Activated CD8-positive, alpha-beta memory T cell treated with anti-CD3 and anti-CD28 coated beads, Interleukin-2, amount 50 U/mL, for 1 hour (primary cell): Measurements from ENCODE around the gene ELFN1.

Experiments used
- DNase-seq: peaks from one replicate; pipeline ENCODE4 v3.0.0-alpha.2; 2020; ENCODE audit errors: extremely low read depth

Gene ELFN1

DNA sequence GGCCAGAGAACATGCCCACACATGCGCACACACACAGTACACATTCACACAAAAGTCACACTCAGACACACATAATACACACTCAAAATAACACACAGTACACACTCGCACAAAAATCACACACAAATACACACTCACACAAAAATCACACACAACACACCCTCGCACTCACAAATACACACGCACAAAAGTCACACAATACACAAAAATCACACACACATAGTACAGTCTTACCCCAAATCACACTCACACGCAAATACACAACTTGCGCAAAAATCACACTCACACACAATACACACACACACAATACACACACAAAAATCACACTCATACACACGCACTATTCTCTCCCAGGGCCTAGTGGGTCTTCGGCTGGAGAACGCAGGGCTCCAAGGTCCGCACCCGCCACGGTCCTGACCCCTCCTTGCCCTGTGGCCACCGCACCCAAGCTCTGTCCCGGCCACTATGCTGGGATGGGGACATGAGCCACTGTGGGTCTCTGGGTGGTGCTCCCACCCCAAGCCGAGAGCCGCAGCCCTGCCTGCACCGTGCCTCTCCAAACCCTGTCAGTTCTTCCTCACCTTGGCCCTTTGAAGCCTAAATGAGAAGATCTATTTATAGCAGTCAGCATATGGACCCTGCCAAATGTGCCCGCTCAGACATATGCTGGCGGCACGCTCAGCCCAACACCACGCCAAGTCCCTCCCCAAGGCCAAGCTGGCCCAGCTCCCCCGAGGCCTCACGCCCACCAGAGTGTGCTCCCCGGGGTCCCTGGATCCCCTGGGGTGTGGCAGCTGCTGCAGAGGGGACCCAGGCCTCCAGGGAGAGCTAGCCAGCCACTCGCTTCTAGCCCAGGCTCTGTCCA lies 55.9 kb downstream of the ELFN1 start:
- no peak for DNase-seq

- DNase-seq: no peak
These were observed 57.0 kb downstream of the ELFN1 start for GRCh38 chr7:1727079-1727478.

GRCh38 chr7:1727812-1728570 lies 57.9 kb downstream of the ELFN1 start:
- DNase-seq: no peak

DNA sequence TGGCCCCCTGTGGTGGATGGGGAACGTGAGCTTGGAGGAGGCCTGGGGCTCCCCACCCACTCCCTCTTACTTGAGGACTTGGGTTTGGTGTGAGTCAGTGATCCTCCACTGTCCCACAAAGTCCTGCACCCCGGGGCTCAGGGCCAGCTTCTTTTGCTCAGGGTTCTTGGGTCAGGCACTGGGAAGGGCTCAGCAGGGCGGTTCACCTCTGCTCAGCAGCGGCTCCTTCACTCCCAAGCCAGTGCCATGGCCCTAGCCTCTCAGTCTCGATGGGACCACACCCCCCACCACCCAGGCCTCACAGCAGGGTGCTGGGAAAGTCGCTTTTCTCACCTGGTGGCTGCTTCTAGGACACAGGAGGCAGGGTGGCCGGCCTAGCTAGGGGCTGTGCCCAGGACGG lies 59.1 kb downstream of the ELFN1 start:
- DNase-seq: no peak

DNA sequence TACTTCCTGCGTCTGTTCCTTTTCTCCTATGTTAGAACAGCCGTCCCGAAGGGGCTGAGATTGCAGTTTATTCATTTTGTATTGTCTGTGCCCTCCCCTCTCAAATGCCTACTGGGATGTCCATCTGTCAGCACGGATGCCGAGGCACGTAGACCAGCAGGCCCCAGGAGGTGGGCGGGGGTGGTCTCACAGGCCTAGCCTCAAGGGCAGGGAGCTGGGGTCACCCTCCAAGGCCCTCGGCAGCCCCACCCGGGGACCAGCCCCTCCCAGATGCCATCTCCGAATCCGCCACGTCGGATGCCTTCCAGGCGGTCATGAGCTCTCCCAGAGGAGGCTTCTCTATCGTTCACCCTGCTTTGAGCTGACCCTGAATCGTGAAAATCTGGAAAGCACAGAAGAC lies 59.7 kb downstream of the ELFN1 start:
- no peak for DNase-seq

DNA sequence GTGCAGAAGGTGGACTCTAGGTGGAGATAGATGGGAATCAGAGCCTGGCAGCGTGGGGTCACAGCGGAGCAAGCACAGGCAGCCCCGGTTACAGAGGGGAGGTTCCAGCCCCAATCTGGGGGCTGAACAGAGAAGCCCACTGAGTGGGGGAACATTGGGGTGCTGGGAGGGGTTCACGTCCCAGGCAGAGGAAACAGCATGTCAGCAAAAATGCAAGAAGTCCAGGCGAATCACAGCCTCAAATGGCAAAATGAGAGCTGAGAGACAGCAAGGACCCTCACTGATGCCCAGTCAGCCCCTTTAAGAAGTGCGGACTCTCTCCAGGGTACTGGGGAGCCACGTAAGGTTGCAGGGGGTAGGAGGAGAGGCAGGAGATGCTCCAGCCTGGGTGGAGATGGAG lies 62.0 kb downstream of the ELFN1 start:
- DNase-seq: no peak

DNA sequence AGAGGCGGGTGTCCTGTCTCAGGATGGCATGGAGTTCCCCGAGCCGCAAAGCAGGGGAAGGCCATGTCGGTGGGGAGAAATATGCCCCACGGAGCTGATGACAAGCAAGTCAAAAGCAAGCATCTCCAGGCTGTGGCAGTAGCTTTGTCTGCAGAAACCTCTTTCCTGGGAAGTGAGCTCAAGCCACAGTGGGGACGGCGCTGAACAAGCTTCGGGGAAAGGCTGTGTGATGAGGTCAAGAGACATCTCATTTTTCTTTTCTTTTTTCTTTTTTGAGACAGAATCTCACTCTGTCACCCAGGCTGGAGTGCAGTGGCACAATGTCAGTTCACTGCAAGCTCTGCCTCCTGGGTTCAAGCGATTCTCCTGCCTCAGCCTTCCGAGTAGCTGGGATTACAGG lies 62.6 kb downstream of the ELFN1 start:
- DNase-seq: no peak

DNA sequence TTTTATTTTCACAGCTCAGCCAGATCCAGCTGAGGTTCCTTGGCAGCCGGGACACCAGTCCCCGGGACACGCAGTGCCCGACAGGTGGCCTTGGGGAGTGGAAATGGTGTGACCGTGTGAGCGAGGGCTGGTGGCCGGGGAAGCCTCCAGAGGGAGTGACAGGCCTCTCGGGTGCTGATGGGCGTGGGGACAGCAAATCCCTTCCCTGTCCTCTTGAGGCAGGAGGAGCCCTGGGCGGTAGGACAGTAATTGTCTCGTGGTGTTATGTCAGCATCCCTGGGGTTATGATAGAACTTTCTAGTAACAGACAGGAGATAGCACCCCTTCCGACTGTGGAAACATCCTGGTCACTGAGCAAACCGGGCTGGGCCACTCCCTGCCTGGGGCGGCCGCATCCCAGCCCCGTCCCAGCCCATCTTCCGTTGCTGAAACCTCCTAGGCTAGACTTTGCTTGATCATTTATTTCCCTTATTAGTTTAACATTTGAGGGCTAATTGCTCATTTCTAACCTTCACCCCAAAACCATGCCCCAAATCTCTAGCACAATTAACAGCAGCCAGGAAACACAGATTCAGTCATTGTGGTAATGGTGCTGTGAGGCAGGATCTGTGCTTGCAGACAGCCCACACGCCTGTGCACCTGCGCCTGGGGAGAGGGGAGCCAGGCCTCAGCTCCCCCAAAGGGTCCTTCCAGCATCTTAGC lies 63.3 kb downstream of the ELFN1 start:
- no peak for DNase-seq

- no peak for DNase-seq
These were observed 64.0 kb downstream of the ELFN1 start for GRCh38 chr7:1733908-1734730.

- DNase-seq: no peak
These were observed 65.2 kb downstream of the ELFN1 start for GRCh38 chr7:1735262-1735661.

DNA sequence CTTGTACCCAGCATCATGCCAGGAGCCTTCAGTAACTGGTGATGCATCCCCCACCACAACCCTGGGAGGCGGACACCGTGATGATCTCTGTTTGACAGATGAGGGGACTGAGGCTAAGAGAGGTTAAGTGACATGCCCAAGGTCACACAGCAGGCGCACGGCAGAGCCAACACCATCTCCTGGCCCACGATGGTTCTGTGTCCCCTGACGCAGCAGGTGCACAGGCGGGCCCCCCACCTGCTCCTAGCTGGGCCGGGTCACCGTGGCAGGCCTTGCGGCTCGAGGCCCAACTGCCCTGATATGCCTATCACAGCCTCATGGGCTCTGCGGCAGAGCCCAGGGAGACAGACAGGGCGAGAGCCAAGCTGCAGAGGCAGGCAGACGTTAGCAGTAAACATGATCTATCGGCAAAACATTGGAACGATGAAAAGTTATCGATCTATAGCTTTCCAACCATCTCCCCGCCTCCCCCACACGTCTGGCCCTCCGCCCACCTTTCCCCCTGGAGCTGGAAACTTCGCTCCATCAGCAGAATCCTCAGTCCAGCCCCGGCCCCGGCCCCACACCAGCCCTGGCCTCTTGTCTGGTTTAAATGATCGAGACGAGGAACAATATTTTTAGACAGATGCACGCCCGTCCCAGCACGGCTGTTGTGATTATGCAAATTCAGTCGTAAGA lies 65.9 kb downstream of the ELFN1 start:
- no peak for DNase-seq

GRCh38 chr7:1736484-1736817 lies 66.4 kb downstream of the ELFN1 start:
- no peak for DNase-seq

GRCh38 chr7:1736830-1737229 lies 66.8 kb downstream of the ELFN1 start:
- no peak for DNase-seq

- no peak for DNase-seq
These were observed 67.4 kb downstream of the ELFN1 start for GRCh38 chr7:1737523-1737922.

DNA sequence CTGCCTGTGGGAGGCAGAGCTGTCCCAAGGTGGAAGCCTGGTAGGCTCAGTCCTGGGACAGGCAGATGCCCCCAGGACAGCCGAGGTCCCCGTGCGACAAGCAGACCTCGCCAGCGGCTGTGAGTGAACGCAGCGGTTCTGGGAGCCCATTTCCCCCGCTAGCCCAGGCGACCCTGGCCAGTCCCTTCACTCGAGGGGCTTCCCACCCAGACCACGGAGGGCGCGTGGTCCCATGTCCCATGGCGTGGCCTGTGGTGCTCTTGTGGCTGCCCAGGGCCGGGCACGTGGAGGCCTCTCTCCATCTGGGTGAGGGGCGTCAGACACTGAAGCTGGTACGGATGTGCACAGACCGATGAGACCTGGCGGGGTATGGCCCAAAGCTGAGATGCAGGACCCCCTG lies 67.9 kb downstream of the ELFN1 start:
- no peak for DNase-seq

GRCh38 chr7:1738511-1738910 lies 68.4 kb downstream of the ELFN1 start:
- DNase-seq: no peak

DNA sequence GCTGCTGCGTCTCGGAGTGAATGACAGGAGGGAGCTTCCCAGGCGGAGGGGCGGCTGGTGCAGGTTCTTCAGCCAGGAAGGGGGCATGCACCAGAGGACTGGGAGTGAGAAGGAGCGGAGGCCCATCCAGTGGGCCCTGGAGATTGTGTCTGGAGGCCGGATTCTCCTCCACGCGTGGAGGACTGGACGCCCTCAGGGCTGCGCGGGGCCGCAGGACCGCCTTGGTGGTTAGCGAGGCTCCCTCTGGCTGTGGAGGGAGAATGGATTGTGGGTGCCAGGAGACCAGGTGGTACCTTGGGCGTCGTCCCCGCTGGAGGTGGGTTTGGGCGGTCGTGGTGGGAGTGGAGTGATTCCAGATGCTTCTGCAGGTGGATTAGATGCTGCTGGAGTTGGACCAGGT lies 68.9 kb downstream of the ELFN1 start:
- no peak for DNase-seq

DNA sequence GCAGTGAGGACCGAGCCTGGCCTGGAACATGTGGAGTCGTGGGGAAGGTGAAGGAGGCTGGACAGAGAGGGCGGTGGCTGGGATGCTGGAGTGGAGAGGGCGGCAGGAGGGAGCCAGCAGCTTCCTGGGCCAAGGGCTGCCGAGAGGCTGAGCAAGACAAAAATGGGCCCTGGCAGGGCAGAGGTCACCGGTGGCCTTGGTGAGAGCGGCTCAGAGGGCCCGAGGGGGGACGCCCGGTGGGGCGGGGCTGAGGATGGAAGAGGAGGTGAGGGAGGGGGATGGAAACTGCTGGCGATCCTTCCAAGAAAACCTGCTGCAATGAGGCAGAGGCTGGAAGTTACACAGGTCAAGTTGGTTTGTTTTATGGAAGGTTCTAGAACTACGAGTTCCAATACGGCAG lies 69.5 kb downstream of the ELFN1 start:
- no peak for DNase-seq

DNA sequence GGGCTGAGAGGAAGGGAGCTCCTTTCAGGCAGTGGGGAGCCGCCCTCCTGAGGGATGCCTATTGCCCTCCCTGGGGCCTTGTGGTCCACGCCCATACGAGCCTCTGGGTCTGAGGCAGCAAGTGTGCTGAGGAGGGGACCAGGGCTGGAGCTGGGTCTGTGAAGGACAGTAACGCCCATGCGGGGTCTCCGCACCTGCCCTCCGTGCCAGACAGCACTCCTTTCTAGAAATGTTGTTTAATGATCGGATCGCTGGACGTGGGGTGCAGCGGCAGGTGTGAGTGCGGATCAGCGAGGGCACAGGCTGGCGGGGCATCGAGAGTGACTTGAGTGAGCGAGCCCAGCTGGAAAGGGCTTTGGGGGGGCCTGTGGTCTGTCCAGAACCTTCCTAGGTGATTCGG lies 70.1 kb downstream of the ELFN1 start:
- DNase-seq: no peak

DNA sequence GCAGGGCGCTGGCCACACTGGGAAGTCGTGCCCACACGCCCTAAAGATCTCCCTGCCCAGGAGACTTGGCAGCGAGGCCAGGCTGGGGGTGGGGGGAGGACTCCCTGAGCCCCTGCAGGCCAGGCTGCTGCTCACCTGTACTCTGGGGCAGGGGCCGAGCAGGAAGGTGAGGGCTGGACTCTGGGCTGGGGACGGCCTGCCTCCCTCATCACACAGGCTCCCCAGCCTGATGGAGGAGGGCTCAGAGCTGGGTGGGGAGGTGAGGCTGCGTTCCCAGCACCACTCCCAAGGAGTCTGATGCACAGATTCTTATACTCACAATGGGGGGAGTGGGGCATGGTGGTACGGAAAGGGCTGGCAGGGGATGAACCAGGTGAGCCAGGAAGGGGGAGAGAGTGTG lies 71.2 kb downstream of the ELFN1 start:
- no peak for DNase-seq
